ENCODE data around the gene FLNB.

The FLNB gene

DNA sequence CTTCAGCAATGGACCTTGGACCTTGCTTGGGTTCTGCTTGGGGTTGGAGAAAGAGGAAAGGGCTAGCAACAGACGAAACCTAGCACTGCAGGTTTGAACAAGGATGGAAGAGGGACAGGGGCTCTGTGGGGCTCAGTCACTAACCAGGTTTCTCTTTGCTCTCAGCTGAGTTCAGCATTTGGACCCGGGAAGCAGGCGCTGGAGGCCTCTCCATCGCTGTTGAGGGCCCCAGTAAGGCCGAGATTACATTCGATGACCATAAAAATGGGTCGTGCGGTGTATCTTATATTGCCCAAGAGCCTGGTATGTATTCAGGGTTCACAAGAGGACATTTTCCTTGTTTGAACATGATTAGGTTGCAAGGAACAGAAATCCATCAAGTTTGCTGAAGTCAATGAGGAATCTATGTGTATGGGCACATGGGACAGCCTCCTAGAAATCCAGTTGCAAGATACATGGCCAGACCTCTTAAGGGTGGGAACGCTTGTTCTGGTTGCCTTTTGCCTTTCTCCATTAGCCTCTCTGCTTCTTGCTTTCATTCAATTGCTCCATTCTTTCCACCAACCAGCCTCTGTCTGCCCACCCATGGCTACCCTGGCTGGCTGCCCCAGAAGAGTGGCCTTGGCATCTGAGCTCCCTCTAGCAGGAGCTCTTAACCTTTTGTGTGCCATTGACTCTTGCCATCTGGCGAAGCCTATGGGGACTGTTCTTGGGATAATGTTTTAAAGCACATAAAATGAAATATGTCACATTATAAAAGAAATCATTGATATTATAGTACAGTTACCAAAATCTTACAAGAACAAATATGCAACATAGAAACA lies 146.6 kb downstream of the FLNB start:
- Histone ChIP-seq H4K20me1 (ENCODE audit: insufficient read depth, low read length, poor library complexity, severe bottlenecking) (no peaks in the 10 kb centered on the region), H3K9me3 (ENCODE audit: insufficient read depth, low read depth, low read length) (no peaks in the 10 kb centered on the region), H3K4me2 (ENCODE audit: low read depth, low read length, poor library complexity, severe bottlenecking) (no peak overlapping the region), H3K27me3 (ENCODE audit: insufficient read depth, low read length, poor library complexity, severe bottlenecking) (no peaks in the 10 kb centered on the region), H2AFZ (ENCODE audit: low read length) (no peak overlapping the region), H3K4me3 (ENCODE audit: low read length, poor library complexity, severe bottlenecking) (no peak overlapping the region), H3K36me3 (ENCODE audit: insufficient read depth, low read length) (peaks cover 28% of the 10 kb centered on the region; the same call in 1 of the 2 replicates), H3F3A (ENCODE audit: low read depth) (no peaks in the 10 kb centered on the region), H3K9me2 (replicated peaks; ENCODE audit: low read depth, low read length) (no peaks in the 10 kb centered on the region), H3K4me1 (ENCODE audit: insufficient read depth, low read length, poor library complexity, severe bottlenecking) (no peaks in the 10 kb centered on the region), H3K9ac (ENCODE audit: low read depth, low read length, poor library complexity, severe bottlenecking) (no peak overlapping the region), H3K79me2 (ENCODE audit: insufficient read depth, low read length) (no peaks in the 10 kb centered on the region)
- TF ChIP-seq, protein P1, sequence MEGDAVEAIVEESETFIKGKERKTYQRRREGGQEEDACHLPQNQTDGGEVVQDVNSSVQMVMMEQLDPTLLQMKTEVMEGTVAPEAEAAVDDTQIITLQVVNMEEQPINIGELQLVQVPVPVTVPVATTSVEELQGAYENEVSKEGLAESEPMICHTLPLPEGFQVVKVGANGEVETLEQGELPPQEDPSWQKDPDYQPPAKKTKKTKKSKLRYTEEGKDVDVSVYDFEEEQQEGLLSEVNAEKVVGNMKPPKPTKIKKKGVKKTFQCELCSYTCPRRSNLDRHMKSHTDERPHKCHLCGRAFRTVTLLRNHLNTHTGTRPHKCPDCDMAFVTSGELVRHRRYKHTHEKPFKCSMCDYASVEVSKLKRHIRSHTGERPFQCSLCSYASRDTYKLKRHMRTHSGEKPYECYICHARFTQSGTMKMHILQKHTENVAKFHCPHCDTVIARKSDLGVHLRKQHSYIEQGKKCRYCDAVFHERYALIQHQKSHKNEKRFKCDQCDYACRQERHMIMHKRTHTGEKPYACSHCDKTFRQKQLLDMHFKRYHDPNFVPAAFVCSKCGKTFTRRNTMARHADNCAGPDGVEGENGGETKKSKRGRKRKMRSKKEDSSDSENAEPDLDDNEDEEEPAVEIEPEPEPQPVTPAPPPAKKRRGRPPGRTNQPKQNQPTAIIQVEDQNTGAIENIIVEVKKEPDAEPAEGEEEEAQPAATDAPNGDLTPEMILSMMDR (conservative IDR thresholded peaks at IDR 0.05; ENCODE audit: low read length), result no peak
- TF ChIP-seq EZH2phosphoT487 (IDR thresholded peaks at IDR 0.05; ENCODE audit: borderline replicate concordance), result no peak

DNA sequence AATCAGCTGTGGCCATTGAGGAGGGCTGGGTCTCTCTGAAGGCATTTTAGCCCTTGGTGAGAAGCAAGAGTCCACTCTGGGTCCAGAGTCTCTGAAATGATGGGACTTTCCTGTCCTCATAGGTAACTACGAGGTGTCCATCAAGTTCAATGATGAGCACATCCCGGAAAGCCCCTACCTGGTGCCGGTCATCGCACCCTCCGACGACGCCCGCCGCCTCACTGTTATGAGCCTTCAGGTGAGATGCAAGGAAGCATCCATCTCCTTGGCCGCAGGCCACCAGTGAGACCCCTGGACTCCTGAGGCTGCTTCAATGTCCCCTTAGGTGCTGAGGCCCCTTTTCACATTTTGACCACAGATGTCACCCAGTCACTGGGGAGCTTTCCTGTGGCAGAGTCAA lies 147.6 kb downstream of the FLNB start:
- no peak overlapping the region for H3K9ac ChIP-seq (ENCODE audit: low read depth, low read length, poor library complexity, severe bottlenecking)
- H3F3A ChIP-seq (ENCODE audit: low read depth), result no peaks in the 10 kb centered on the region
- H3K9me2 ChIP-seq (replicated peaks; ENCODE audit: low read depth, low read length), result no peaks in the 10 kb centered on the region
- H3K4me2 ChIP-seq (ENCODE audit: low read depth, low read length, poor library complexity, severe bottlenecking), result no peak overlapping the region
- H3K9me3 ChIP-seq (ENCODE audit: insufficient read depth, low read depth, low read length), result no peaks in the 10 kb centered on the region
- H3K4me3 ChIP-seq (ENCODE audit: low read length, poor library complexity, severe bottlenecking), result no peak overlapping the region
- no peaks in the 10 kb centered on the region for H3K79me2 ChIP-seq (ENCODE audit: insufficient read depth, low read length)
- no peaks in the 10 kb centered on the region for H3K27me3 ChIP-seq (ENCODE audit: insufficient read depth, low read length, poor library complexity, severe bottlenecking)
- H4K20me1 ChIP-seq (ENCODE audit: insufficient read depth, low read length, poor library complexity, severe bottlenecking), result no peaks in the 10 kb centered on the region
- H3K4me1 ChIP-seq (ENCODE audit: insufficient read depth, low read length, poor library complexity, severe bottlenecking), result no peaks in the 10 kb centered on the region
- TF ChIP-seq EZH2phosphoT487 (IDR thresholded peaks at IDR 0.05; ENCODE audit: borderline replicate concordance), result no peak
- TF ChIP-seq, protein P1 (conservative IDR thresholded peaks at IDR 0.05; ENCODE audit: low read length), result no peak
- no peak overlapping the region for H2AFZ ChIP-seq (ENCODE audit: low read length)
- peaks cover 20% of the 10 kb centered on the region; the same call in 1 of the 2 replicates for H3K36me3 ChIP-seq (ENCODE audit: insufficient read depth, low read length)

DNA sequence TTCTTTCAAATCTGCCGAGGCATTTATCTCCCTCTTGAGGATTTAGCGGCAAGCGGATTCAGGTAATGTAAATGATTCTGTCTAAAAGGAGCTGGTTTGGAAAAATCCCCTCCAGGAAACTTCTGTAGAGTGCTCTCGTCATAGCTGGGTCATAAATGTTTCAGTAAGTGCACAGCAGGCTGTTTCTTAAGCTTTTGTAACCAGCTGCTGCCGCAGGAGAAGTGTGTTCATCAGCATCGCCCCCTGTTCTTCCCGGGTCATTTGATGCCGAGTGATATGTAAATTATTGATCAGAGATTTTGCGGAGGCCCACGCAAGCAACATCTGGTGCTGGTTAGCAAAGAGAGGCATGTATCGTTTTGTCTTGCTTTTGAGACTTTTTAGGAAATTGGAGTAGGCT lies 149.5 kb downstream of the FLNB start:
- TF ChIP-seq, protein P1 (conservative IDR thresholded peaks at IDR 0.05; ENCODE audit: low read length), result no peak
- no peak for TF ChIP-seq EZH2phosphoT487 (IDR thresholded peaks at IDR 0.05; ENCODE audit: borderline replicate concordance)
- H3K4me1 ChIP-seq (ENCODE audit: insufficient read depth, low read length, poor library complexity, severe bottlenecking), result no peaks in the 10 kb centered on the region
- H3K36me3 ChIP-seq (ENCODE audit: insufficient read depth, low read length), result peaks cover 16% of the 10 kb centered on the region; the same call in 1 of the 2 replicates
- no peak overlapping the region for H3K4me2 ChIP-seq (ENCODE audit: low read depth, low read length, poor library complexity, severe bottlenecking)
- no peaks in the 10 kb centered on the region for H3K79me2 ChIP-seq (ENCODE audit: insufficient read depth, low read length)
- no peaks in the 10 kb centered on the region for H4K20me1 ChIP-seq (ENCODE audit: insufficient read depth, low read length, poor library complexity, severe bottlenecking)
- no peaks in the 10 kb centered on the region for H3K9me3 ChIP-seq (ENCODE audit: insufficient read depth, low read depth, low read length)
- no peaks in the 10 kb centered on the region for H3K27me3 ChIP-seq (ENCODE audit: insufficient read depth, low read length, poor library complexity, severe bottlenecking)
- H3K4me3 ChIP-seq (ENCODE audit: low read length, poor library complexity, severe bottlenecking), result no peak overlapping the region
- H3K9ac ChIP-seq (ENCODE audit: low read depth, low read length, poor library complexity, severe bottlenecking), result no peak overlapping the region
- no peak overlapping the region for H2AFZ ChIP-seq (ENCODE audit: low read length)
- no peaks in the 10 kb centered on the region for H3F3A ChIP-seq (ENCODE audit: low read depth)
- H3K9me2 ChIP-seq (replicated peaks; ENCODE audit: low read depth, low read length), result no peaks in the 10 kb centered on the region

All from Loucy (cell line).